Measurements from ENCODE around the gene VGLL3. TPM values are rescaled to one million over a fixed set of nuclear protein-coding genes. Genes with fewer than 3 reads are reported as not detected.
"Not testable (repeated sequence)": the region's sequence is repeated elsewhere in the genome, so short reads cannot be mapped to it uniquely, and the experiment has no call there.

The VGLL3 gene
- total RNA-seq, 2 donors from 2014 or later: 1.3 to 8.0 TPM

- H3K27me3 ChIP-seq: no peaks in the 10 kb centered on the region
- intact Hi-C loops (cut with DNase I): no loop called here
- H3K9ac ChIP-seq (ENCODE audit: low read depth in 2 of 2, low read length in 2 of 2): no peak overlapping the region
- no peak overlapping the region for H3K4me3 ChIP-seq
- no peak for TF ChIP-seq CTCF (IDR thresholded peaks at IDR 0.05)
- no peaks in the 10 kb centered on the region for H3K36me3 ChIP-seq
- H3K9me3 ChIP-seq: no peaks in the 10 kb centered on the region
- no peak for DNase-seq
- no peaks in the 10 kb centered on the region for H3K4me1 ChIP-seq
- H3K27ac ChIP-seq: no peak overlapping the region
Measured at GRCh38 chr3:86984271-86984670, 6.7 kb downstream of the VGLL3 start.

GRCh38 chr3:86982883-86983282, 8.1 kb downstream of the VGLL3 start:
- intact Hi-C loops (cut with DNase I): no loop called here
- Histone ChIP-seq H3K27me3 (no peaks in the 10 kb centered on the region), H3K4me3 (no peak overlapping the region), H3K9ac (ENCODE audit: low read depth in 2 of 2, low read length in 2 of 2) (no peak overlapping the region), H3K36me3 (no peaks in the 10 kb centered on the region), H3K9me3 (no peaks in the 10 kb centered on the region), H3K4me1 (no peaks in the 10 kb centered on the region), H3K27ac (no peak overlapping the region)
- TF ChIP-seq CTCF (IDR thresholded peaks at IDR 0.05): no peak
- no peak for DNase-seq

- no peaks in the 10 kb centered on the region for H3K4me1 ChIP-seq
- DNase-seq: no peak
- TF ChIP-seq CTCF (IDR thresholded peaks at IDR 0.05): no peak
- H3K4me3 ChIP-seq: no peak overlapping the region
- H3K27ac ChIP-seq: no peak overlapping the region
- H3K27me3 ChIP-seq: no peaks in the 10 kb centered on the region
- H3K9me3 ChIP-seq: no peaks in the 10 kb centered on the region
- no peak overlapping the region for H3K9ac ChIP-seq (ENCODE audit: low read depth in 2 of 2, low read length in 2 of 2)
- intact Hi-C loops (cut with DNase I): loop anchor here (10.0 kb wide), 1 partner anchor 187 kb away; no protein-coding TSS in a partner anchor
- no peaks in the 10 kb centered on the region for H3K36me3 ChIP-seq
Measured at GRCh38 chr3:86978111-86978551, 12.8 kb downstream of the VGLL3 start.

GRCh38 chr3:86976219-86976618, 14.7 kb downstream of the VGLL3 start:
- Histone ChIP-seq H3K27ac (no peak overlapping the region), H3K9me3 (no peaks in the 10 kb centered on the region), H3K27me3 (no peaks in the 10 kb centered on the region), H3K4me3 (no peak overlapping the region), H3K4me1 (no peaks in the 10 kb centered on the region), H3K9ac (ENCODE audit: low read depth in 2 of 2, low read length in 2 of 2) (no peak overlapping the region), H3K36me3 (no peaks in the 10 kb centered on the region)
- DNase-seq: no peak
- intact Hi-C loops (cut with DNase I): loop anchor here (10.0 kb wide), 1 partner anchor 189 kb away; no protein-coding TSS in a partner anchor
- TF ChIP-seq CTCF (IDR thresholded peaks at IDR 0.05): no peak

GRCh38 chr3:86974177-86974576, 16.8 kb downstream of the VGLL3 start:
- H3K4me3 ChIP-seq; H3K36me3 ChIP-seq; H3K9me3 ChIP-seq; H3K27me3 ChIP-seq; H3K9ac ChIP-seq (ENCODE audit: low read depth in 2 of 2, low read length in 2 of 2); DNase-seq; H3K4me1 ChIP-seq; H3K27ac ChIP-seq: not testable (repeated sequence)
- intact Hi-C loops (cut with DNase I): loop anchor here (5.0 to 10.0 kb wide), 2 partner anchors 108 to 191 kb away; no protein-coding TSS in a partner anchor

- intact Hi-C loops (cut with DNase I): loop anchor here (5.0 to 10.0 kb wide), 2 partner anchors 109 to 191 kb away; no protein-coding TSS in a partner anchor
- Histone ChIP-seq H3K4me3 (no peak overlapping the region), H3K4me1 (no peaks in the 10 kb centered on the region), H3K27me3 (no peaks in the 10 kb centered on the region), H3K9ac (ENCODE audit: low read depth in 2 of 2, low read length in 2 of 2) (no peak overlapping the region), H3K9me3 (no peaks in the 10 kb centered on the region), H3K36me3 (no peaks in the 10 kb centered on the region), H3K27ac (no peak overlapping the region)
- no peak for DNase-seq
- TF ChIP-seq CTCF (IDR thresholded peaks at IDR 0.05): no peak
Measured at GRCh38 chr3:86973440-86973839, 17.5 kb downstream of the VGLL3 start.
